Astrocyte of the spinal cord (primary cell): ENCODE results near the gene ENC1.

Source experiments
- DNase-seq: peaks from one replicate; pipeline ENCODE4 v3.0.0; 2011; ENCODE audit warnings: low read depth, low spot score
- H3K4me3 ChIP-seq: 2 replicates; pipeline ENCODE4 v1.5.1; 2011; ENCODE audit warnings: low read depth, mild to moderate bottlenecking, low read length, moderate library complexity
- CTCF ChIP-seq: IDR thresholded peaks from 2 replicates; pipeline ENCODE4 v1.5.1; 2012; ENCODE audit warnings: low read depth, mild to moderate bottlenecking, low read length, inconsistent platforms
- in situ Hi-C: cut with HindIII; loops from 2 replicates; pipeline ENCODE4 v1.10.0; 2017; ENCODE audit warnings: low sequenced_read_pairs

ENC1 gene

GRCh38 chr5:74578356-74579044, 62.0 kb downstream of the ENC1 start:
- no peak for TF ChIP-seq CTCF
- no peak overlapping the region for H3K4me3 ChIP-seq
- DNase-seq = no peak
- in situ Hi-C loops = no loop called here
